Endodermal cell (in vitro differentiated cells): Measurements from ENCODE around the gene CAMK2B. TPM values are rescaled to one million over a fixed set of nuclear protein-coding genes. Genes with fewer than 3 reads are reported as not detected.
A peak's percentile ranks its signal among the peaks of the same experiment; 100 is the strongest.

Experiments used
- DNase-seq: peaks from one replicate; pipeline ENCODE4 v3.0.0-alpha.2; 2017
- H3K27ac ChIP-seq: 2 replicates; pipeline ENCODE4 v1.5.1; 2013; ENCODE audit warnings: mild to moderate bottlenecking, low read depth, low read length, moderate library complexity
- H3K27me3 ChIP-seq: 2 replicates; pipeline ENCODE4 v1.6.1; 2013; ENCODE audit warnings: mild to moderate bottlenecking, low read length, moderate library complexity; ENCODE audit not compliant: insufficient read depth, control insufficient read depth, poor library complexity, severe bottlenecking
- H3K36me3 ChIP-seq: 2 replicates; pipeline ENCODE4 v1.7.0; 2013; ENCODE audit warnings: mild to moderate bottlenecking, low read length, moderate library complexity; ENCODE audit not compliant: control insufficient read depth, insufficient read depth
- H3K4me1 ChIP-seq: one replicate; pipeline ENCODE4 v1.7.0; 2013; ENCODE audit warnings: low read length; ENCODE audit not compliant: control insufficient read depth, insufficient read depth
- H3K4me3 ChIP-seq: 2 replicates; pipeline ENCODE4 v1.5.1; 2013; ENCODE audit warnings: mild to moderate bottlenecking, low read length, moderate library complexity
- H3K9ac ChIP-seq: 2 replicates; pipeline ENCODE4 v1.6.1; 2013; ENCODE audit warnings: mild to moderate bottlenecking, low read length, moderate library complexity; ENCODE audit not compliant: poor library complexity, severe bottlenecking; ENCODE audit errors: extremely low read depth
- H3K9me3 ChIP-seq: 2 replicates; pipeline ENCODE4 v1.6.1; 2013; ENCODE audit warnings: mild to moderate bottlenecking, low read length, moderate library complexity; ENCODE audit not compliant: control insufficient read depth
- H3K27ac Mint-ChIP-seq: 2 replicates; pipeline ENCODE4 v1.8.0; 2020; ENCODE audit warnings: mixed read lengths
- H3K27me3 Mint-ChIP-seq: 2 replicates; pipeline ENCODE4 v1.8.0; 2021; ENCODE audit warnings: mild to moderate bottlenecking, mixed read lengths; ENCODE audit not compliant: insufficient read depth
- H3K36me3 Mint-ChIP-seq: 2 replicates; pipeline ENCODE4 v1.8.0; 2020; ENCODE audit warnings: low read depth, mixed read lengths
- H3K4me1 Mint-ChIP-seq: 2 replicates; pipeline ENCODE4 v1.8.0; 2020; ENCODE audit warnings: mixed read lengths
- H3K4me3 Mint-ChIP-seq: 2 replicates; pipeline ENCODE4 v1.8.0; 2020; ENCODE audit warnings: mild to moderate bottlenecking, moderate library complexity, mixed read lengths
- H3K9me3 Mint-ChIP-seq: 2 replicates; pipeline ENCODE4 v1.8.0; 2020; ENCODE audit warnings: mild to moderate bottlenecking, mixed read lengths
- CTCF ChIP-seq: fragments of 200-600 bp; sonication (generic); conservative IDR thresholded peaks from 2 replicates; pipeline ENCODE4 v1.5.0; 2021; ENCODE audit warnings: antibody characterized with exemption, mild to moderate bottlenecking
- WGBS, 2 experiments: methylation state at CpG; one replicate each; pipeline versions ENCODE4 v1.1.5 to v1.1.7; 2013; ENCODE audit warnings: missing lambda C conversion rate in 2 of 2, mixed read lengths in 1 of 2; ENCODE audit not compliant: insufficient coverage in 1 of 2, insufficient read length in 1 of 2; 5-methylcytosine and 5-hydroxymethylcytosine counted together
- total RNA-seq, 2 donors: library from RNA; stranded (reverse); fragmentation: NEBNext Ultra II Directional in 1 of 2; extraction: Animal tissue kit (Norgen Biotek cat#: 25700) in 1 of 2; gene quantifications; 2 replicates in 1 of 2; 3 replicates in 1 of 2; pipeline ENCODE4 v1.2.1, GENCODE V29; 2021

CAMK2B gene
- total RNA-seq, 2 donors from 2014 or later = 0.26 TPM; not detected in 1

DNA sequence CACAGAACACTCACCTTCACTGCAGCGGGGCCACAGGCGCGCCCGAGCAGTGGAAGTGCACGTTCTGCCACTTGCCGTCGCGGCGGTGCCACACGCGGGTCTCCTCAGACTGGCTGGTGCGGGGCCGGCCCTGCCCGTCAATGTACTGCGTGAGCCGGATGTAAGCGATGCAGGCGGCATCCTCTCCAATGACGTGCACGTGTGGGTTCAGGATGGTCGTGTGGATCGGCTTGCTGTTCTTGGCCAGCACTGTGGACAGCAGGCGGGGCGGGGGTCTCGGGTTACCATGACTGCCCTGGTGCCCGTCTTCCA lies 105.4 kb downstream of the CAMK2B start:
- Mint-ChIP-seq H3K4me3 (no peak overlapping the region), H3K9me3 (no peaks in the 10 kb centered on the region), H3K27me3 (peaks cover 2% of the 10 kb centered on the region), H3K27ac (no peak overlapping the region), H3K4me1 (peaks cover 9% of the 10 kb centered on the region), H3K36me3 (no peaks in the 10 kb centered on the region)
- Histone ChIP-seq H3K27ac (no peak overlapping the region), H3K9ac (no peak overlapping the region), H3K9me3 (no peaks in the 10 kb centered on the region), H3K36me3 (peaks cover 3% of the 10 kb centered on the region), H3K27me3 (no peaks in the 10 kb centered on the region), H3K4me1 (no peaks in the 10 kb centered on the region), H3K4me3 (no peak overlapping the region)
- no peak for TF ChIP-seq CTCF
- WGBS, 2 experiments = 90 to 91% methylated on average over 19 to 26 of the region's 26 CpGs
- no peak for DNase-seq

DNA sequence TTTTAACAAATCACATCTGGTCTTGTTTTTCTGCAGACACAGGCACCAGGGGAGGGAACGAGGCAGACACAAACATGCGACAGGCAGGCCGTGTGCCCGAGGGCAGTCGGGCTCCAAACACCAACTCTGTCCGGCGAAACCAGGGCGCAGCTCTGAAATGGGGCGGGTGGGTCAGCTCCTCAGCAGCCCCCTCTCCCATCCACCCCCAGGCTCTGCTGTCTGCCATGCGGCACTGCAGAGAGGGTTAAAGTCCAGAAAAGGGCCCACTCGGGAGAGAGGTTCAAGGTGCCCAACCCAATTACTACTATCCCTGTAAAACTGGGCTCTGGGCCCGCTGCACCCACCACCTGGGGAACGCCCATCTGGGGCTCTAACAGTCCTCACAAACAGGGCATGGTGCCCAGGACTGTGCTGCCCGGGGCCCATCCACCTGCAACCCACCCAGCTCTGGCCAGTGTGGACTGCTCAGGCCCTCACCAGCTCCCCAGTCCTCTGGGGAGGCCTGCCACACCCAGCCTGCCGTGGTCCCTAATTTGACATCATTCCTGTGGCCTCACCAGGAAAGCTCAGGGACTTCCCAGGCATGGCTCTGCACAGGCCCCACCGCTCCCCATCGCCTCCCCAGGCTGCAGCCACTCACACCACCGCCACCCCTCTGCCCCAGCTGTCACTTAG lies 105.9 kb downstream of the CAMK2B start:
- 93 to 94% methylated on average over 16 to 18 of the region's 18 CpGs for WGBS, 2 experiments
- no peak overlapping the region for H3K27ac Mint-ChIP-seq

DNA sequence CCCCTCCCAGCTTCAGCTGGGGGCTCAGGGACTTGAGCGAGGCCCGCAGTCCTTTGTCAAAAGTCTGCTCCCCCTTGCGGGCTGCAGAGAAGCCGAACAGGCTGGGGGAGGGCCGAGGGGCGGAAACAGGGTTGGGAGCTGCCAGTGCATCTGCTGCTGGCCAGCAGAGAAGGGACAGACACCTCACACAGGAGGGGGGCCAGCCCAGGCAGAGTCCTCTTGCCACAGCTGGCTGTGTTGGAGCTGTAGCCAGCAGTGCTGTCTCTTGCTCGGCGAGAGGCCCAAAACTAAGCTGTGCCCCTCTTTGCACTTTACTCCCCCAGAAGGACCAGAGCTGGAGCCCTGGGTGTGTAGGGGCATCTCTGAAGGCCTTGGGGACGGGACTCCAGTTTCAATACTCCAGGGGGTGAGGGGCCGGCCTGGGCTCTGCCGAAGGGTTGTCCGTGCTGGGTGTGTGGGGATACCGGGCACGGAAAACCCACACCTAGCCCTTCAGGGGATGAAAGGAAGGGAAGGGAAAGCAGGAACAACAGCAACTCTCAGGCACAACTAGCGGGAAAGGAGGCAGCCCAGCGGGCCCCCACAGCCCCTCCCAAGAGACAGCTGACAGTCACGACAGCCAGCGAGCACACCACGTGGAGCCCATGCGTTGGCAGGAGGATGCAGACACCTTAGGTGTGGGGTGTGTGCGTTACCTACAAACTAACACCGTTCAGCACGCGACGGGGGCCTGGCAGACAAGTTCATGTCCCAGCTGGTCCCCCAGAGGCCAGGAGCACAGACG lies 106.8 kb downstream of the CAMK2B start:
- Histone ChIP-seq H3K9ac (no peak overlapping the region), H3K27ac (peak overlapping the region; percentile 87), H3K4me3 (no peak overlapping the region), H3K36me3 (peaks cover 8% of the 10 kb centered on the region), H3K27me3 (no peaks in the 10 kb centered on the region), H3K4me1 (no peaks in the 10 kb centered on the region), H3K9me3 (no peaks in the 10 kb centered on the region)
- TF ChIP-seq CTCF = peak; percentile 59
- peak; percentile 92 for DNase-seq
- WGBS, 2 experiments = 73 to 79% methylated on average over 16 to 26 of the region's 26 CpGs
- Mint-ChIP-seq H3K27ac (peak overlapping the region; percentile 82), H3K27me3 (peaks cover 2% of the 10 kb centered on the region), H3K4me1 (peaks cover 12% of the 10 kb centered on the region), H3K4me3 (no peak overlapping the region), H3K9me3 (no peaks in the 10 kb centered on the region), H3K36me3 (no peaks in the 10 kb centered on the region)

More for the DNA sequence above, 105.9 kb downstream of the CAMK2B start:
- H3K9ac ChIP-seq = no peak overlapping the region
- Mint-ChIP-seq H3K4me3 (no peak overlapping the region), H3K4me1 (peaks cover 10% of the 10 kb centered on the region), H3K9me3 (no peaks in the 10 kb centered on the region), H3K27me3 (peaks cover 2% of the 10 kb centered on the region), H3K36me3 (no peaks in the 10 kb centered on the region)
- no peaks in the 10 kb centered on the region for H3K9me3 ChIP-seq
- no peak overlapping the region for H3K27ac ChIP-seq
- H3K36me3 ChIP-seq = peaks cover 6% of the 10 kb centered on the region
- DNase-seq = no peak
- no peak overlapping the region for H3K4me3 ChIP-seq
- TF ChIP-seq CTCF = no peak
- H3K4me1 ChIP-seq = no peaks in the 10 kb centered on the region
- H3K27me3 ChIP-seq = no peaks in the 10 kb centered on the region
